NT2/D1 (cell line): Measurements from ENCODE around the gene UBN2.

Experiments
- DNase-seq: peaks from one replicate; pipeline ENCODE4 v3.0.0-alpha.2; 2011; ENCODE audit warnings: low read depth, low spot score
- H3K27me3 ChIP-seq: 2 replicates; pipeline ENCODE4 v1.6.0; 2011; ENCODE audit warnings: mild to moderate bottlenecking; ENCODE audit not compliant: insufficient read length, insufficient read depth
- H3K36me3 ChIP-seq: 2 replicates; pipeline ENCODE4 v1.6.1; 2011; ENCODE audit warnings: mild to moderate bottlenecking, low read length, mixed read lengths; ENCODE audit not compliant: insufficient read depth, insufficient read length
- H3K4me1 ChIP-seq: 2 replicates; pipeline ENCODE4 v1.5.1; 2011; ENCODE audit not compliant: insufficient read depth, insufficient read length
- H3K4me3 ChIP-seq: 2 replicates; pipeline ENCODE4 v1.5.1; 2011; ENCODE audit warnings: low read depth; ENCODE audit not compliant: insufficient read length
- H3K9ac ChIP-seq: 2 replicates; pipeline ENCODE4 v1.6.0; 2011; ENCODE audit warnings: low read depth; ENCODE audit not compliant: insufficient read length
- H3K9me3 ChIP-seq: 2 replicates; pipeline ENCODE4 v1.5.1; 2011; ENCODE audit warnings: mild to moderate bottlenecking, low read length; ENCODE audit not compliant: insufficient read depth
- SUZ12 ChIP-seq: IDR thresholded peaks from 2 replicates; pipeline ENCODE4 v1.6.1; 2011; ENCODE audit not compliant: insufficient read length, insufficient read depth; ENCODE audit errors: extremely low read depth
- YY1 ChIP-seq: IDR thresholded peaks from 2 replicates; pipeline ENCODE4 v1.6.1; 2011; ENCODE audit not compliant: insufficient read length, insufficient read depth
- ZNF274 ChIP-seq: IDR thresholded peaks from 2 replicates; pipeline ENCODE4 v1.6.1; 2011; ENCODE audit warnings: mild to moderate bottlenecking, low read depth, low read length

The UBN2 gene

DNA sequence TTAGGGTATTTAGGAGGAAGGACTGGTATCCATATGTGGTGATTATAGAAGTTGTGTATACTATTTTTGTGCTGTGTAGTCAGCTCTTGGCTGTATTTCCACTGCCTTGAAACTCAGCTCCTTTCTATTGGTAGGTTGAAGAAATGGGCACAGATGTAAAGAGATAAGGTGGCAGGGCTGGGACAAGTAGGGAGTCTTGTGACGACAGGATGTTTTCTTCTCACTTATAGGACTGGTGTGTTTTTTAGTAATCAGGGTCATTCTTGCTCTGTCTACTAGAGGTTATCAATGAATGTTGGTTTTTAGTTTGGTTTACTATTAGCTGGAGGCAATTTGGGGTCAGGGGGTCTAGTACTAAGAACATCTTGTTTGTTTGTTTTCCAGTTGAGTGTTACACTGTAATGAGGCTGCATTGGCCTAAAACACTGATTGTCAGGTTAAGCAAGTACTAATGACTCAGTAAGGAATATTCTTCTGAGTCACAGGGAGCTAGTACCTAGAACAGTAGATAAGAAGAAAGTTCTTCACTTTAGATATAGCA, 11.8 kb downstream of the UBN2 start:
- Histone ChIP-seq H3K36me3 (peaks cover 25% of the 10 kb centered on the region), H3K4me3 (no peak overlapping the region), H3K4me1 (no peaks in the 10 kb centered on the region), H3K27me3 (no peaks in the 10 kb centered on the region), H3K9ac (no peak overlapping the region), H3K9me3 (no peaks in the 10 kb centered on the region)
- DNase-seq = no peak
- TF ChIP-seq SUZ12 (no peak), YY1 (no peak), ZNF274 (no peak)

DNA sequence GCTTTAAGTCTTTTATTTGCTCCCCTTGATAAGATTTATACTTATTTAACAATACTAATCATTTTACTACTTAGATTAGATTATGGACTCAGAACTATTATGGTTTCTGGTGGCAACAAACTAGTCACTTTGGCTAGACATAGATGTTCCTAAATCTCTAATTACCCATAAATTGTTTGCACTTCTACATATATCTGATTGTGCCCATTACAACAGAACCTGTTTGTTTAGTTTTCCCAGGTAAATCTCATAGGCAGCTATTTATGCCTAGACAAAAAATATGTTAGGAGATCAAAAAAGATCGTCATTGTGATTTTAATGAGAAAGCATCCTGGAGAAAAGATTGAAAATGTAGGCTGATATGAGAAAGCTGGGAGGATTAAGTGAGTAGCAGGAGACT, 14.4 kb downstream of the UBN2 start:
- Histone ChIP-seq H3K4me3 (no peak overlapping the region), H3K27me3 (no peaks in the 10 kb centered on the region), H3K9ac (no peak overlapping the region), H3K4me1 (no peaks in the 10 kb centered on the region), H3K9me3 (no peaks in the 10 kb centered on the region), H3K36me3 (peaks cover 22% of the 10 kb centered on the region)
- DNase-seq = no peak
- TF ChIP-seq ZNF274 = no peak
- TF ChIP-seq SUZ12 = no peak
- TF ChIP-seq YY1 = no peak

DNA sequence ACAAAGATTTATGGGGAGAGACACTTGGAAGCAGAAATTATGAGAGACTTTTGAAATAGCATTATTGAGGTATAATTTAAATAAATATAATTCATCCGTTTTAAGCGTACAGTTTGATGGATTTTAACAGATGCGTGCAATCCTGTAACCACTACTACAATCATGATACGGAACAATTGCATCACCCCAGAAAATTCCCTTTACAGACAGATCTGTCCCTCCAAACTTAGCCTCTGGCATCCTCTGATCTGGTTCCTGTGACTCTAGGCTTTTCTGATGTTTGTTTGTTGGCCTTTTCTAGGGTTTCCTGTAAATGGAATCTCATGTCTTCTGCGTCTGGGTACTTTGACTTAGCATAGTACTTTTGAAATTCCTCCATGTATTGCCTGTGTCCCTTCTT, 15.5 kb downstream of the UBN2 start:
- TF ChIP-seq ZNF274 (no peak), YY1 (no peak), SUZ12 (no peak)
- DNase-seq = no peak
- no peaks in the 10 kb centered on the region for H3K4me1 ChIP-seq
- H3K9me3 ChIP-seq = no peaks in the 10 kb centered on the region
- peaks cover 22% of the 10 kb centered on the region for H3K36me3 ChIP-seq
- no peak overlapping the region for H3K4me3 ChIP-seq
- no peaks in the 10 kb centered on the region for H3K27me3 ChIP-seq
- no peak overlapping the region for H3K9ac ChIP-seq

DNA sequence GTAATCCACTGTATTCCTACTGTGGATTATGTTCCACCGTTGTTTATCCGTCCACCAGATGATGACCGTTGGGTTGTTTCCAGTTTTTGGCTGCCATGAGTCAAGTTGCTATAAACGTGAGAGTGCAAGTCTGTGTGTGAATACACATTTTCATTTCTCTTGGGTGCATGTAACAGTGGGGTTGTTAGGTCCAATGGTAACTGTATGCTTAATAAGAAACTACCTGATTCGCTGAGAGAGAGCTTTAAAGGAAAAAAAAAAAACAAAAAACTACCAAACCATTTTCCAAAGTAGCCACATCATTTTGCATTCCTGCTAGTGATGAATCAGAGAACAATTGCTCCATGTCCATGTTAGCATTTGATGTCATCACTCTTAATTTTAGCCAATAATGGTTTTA, 15.9 kb downstream of the UBN2 start:
- Histone ChIP-seq H3K27me3 (no peaks in the 10 kb centered on the region), H3K9ac (no peak overlapping the region), H3K4me3 (no peak overlapping the region), H3K9me3 (no peaks in the 10 kb centered on the region), H3K36me3 (peaks cover 25% of the 10 kb centered on the region), H3K4me1 (no peaks in the 10 kb centered on the region)
- TF ChIP-seq ZNF274 (no peak), YY1 (no peak), SUZ12 (no peak)
- DNase-seq = no peak

DNA sequence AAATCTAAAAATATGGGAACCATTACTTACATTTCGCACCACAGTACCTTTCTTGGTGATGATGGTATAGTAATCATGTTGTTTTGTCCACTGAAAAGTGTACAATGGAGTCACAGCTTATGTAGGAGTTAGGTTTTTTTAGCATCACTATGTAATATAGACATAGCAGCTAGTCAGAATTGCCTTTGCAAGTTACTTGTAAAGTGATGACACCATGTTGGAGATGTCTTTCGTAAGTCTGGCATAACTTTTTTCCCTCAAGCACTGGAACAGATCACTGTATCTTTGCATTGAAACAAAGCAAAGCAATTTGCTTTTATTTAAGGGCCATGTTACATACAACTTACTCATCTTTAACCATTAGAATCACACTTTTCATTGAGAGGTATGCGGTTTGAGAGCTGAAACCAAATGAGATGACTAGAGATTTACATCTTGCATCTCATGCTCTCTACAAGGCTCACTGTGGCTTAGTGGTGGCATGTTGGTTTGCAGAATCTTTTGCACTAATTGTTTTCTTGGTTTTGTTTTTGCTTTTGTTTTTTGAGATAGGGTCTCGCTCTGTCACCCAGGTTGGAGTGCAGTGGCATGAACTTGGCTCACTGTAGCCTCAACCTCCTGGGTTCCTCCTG, 18.3 kb downstream of the UBN2 start:
- H3K9me3 ChIP-seq = no peaks in the 10 kb centered on the region
- DNase-seq = no peak
- TF ChIP-seq ZNF274 = no peak
- no peak for TF ChIP-seq YY1
- TF ChIP-seq SUZ12 = no peak
- no peaks in the 10 kb centered on the region for H3K4me1 ChIP-seq
- H3K4me3 ChIP-seq = no peak overlapping the region
- H3K9ac ChIP-seq = no peak overlapping the region
- H3K36me3 ChIP-seq = peaks cover 27% of the 10 kb centered on the region
- H3K27me3 ChIP-seq = no peaks in the 10 kb centered on the region

DNA sequence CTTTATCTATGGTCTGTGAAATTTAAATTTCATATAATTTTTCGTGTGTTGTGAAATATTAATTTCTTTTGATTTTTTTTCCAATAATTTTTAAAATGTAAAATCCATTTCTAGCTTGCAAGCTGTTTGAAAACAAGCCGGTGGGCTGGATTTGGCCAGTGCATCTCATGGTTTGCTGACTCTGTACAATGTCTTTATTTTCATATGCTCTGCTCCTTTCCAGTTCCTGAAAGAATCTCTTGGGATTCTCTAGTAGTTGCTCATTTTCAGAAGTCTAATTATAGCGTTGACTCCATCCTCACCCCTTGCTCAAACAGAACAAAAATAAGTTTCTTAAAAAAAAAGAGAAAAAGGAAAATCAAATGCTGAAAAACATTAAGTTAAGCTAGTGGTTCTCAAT, 21.4 kb downstream of the UBN2 start:
- Histone ChIP-seq H3K36me3 (peaks cover 29% of the 10 kb centered on the region), H3K9me3 (no peaks in the 10 kb centered on the region), H3K4me3 (no peak overlapping the region)

DNA sequence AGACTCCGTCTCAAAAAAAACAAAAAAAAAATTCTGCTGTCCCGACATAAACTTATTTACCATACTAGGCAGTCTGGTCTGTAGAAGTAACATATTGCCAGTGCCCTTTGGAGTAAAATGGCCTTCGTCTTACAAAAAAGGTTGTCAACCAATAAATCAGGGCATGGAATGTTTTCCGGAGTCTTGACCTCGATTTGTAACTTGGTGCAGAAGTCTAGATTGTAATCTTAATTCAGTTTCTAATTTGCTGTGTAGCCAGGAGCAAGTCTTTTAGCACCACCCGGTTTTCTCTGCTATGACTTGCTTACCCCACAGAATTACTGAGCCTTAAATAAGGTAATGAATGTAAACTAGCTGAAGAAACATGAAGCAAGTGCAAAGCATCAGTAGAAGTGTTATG, 23.2 kb downstream of the UBN2 start:
- Histone ChIP-seq H3K36me3 (peaks cover 35% of the 10 kb centered on the region), H3K9me3 (no peaks in the 10 kb centered on the region), H3K9ac (no peak overlapping the region), H3K4me3 (no peak overlapping the region), H3K27me3 (no peaks in the 10 kb centered on the region), H3K4me1 (no peaks in the 10 kb centered on the region)
- DNase-seq = no peak
- no peak for TF ChIP-seq ZNF274
- TF ChIP-seq YY1 = no peak

More for the DNA sequence above, 21.4 kb downstream of the UBN2 start:
- Histone ChIP-seq H3K9ac (no peak overlapping the region), H3K27me3 (no peaks in the 10 kb centered on the region), H3K4me1 (no peaks in the 10 kb centered on the region)
- no peak for DNase-seq
- TF ChIP-seq YY1 (no peak), SUZ12 (no peak), ZNF274 (no peak)

DNA sequence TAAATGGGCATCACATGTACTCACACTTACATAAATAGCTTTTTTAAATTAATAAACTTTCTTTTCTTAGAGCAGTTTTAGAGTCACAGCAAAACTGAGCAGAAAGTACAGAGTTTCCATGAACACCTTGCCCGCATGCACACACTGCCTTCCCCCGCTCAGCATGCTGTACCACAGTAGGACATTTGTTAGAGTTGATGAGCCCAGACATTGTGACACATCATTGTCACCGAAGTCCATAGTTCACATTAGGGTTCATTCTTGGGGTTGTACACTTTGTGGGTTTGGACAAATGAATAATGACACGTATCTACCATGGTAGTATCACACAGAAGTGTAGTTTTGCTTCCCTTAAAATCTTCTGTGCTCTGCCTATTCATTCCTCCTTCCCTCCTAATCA, 23.7 kb downstream of the UBN2 start:
- H3K9me3 ChIP-seq = no peaks in the 10 kb centered on the region
- TF ChIP-seq YY1 (no peak), SUZ12 (no peak), ZNF274 (no peak)
- no peaks in the 10 kb centered on the region for H3K4me1 ChIP-seq
- no peak for DNase-seq
- peaks cover 39% of the 10 kb centered on the region for H3K36me3 ChIP-seq
- H3K27me3 ChIP-seq = no peaks in the 10 kb centered on the region
- H3K4me3 ChIP-seq = no peak overlapping the region
- no peak overlapping the region for H3K9ac ChIP-seq
